ENCODE results near the gene BABAM1. TPM values are rescaled to one million over a fixed set of nuclear protein-coding genes. Genes with fewer than 3 reads are reported as not detected.

The BABAM1 gene
- total RNA-seq, result 92.5 and 93.7 TPM in 2 replicates
- long read RNA-seq, transcript BABAM1-208 (9 exons, 1,470 nt), result major isoform, 159 of 244 reads
- long read RNA-seq, transcript BABAM1-213 (9 exons, 1,366 nt), result minor isoform, 5 of 244 reads
- long read RNA-seq, transcript BABAM1-201 (9 exons, 1,472 nt), result minor isoform, 37 of 244 reads
- long read RNA-seq, partial matches to known transcripts, result 10 of 244 reads
- long read RNA-seq, other reads (novel, unspliced or antisense), result 27 of 244 reads

GRCh38 chr19:17266975-17267788, at the start of gene BABAM1:
TSS of gene BABAM1 (plus strand) at chr19:17267443. CDS start at chr19:17268807, 1,364 bp downstream.
- Mint-ChIP-seq H3K4me1 (ENCODE audit: unreplicated experiment) (peaks cover 7% of the 10 kb centered on the region), H3K27me3 (ENCODE audit: unreplicated experiment) (no peaks in the 10 kb centered on the region), H3K4me3 (ENCODE audit: unreplicated experiment) (peak within 1 kb of the TSS; percentile 84), H3K27ac (ENCODE audit: unreplicated experiment) (peak within 1 kb of the TSS; percentile 89), H3K36me3 (ENCODE audit: unreplicated experiment) (peaks cover 9% of the 10 kb centered on the region), H3K9me3 (ENCODE audit: unreplicated experiment) (no peaks in the 10 kb centered on the region)
- peak; percentile 98 for DNase-seq (ENCODE audit: extremely low spot score, unreplicated experiment)
- TF ChIP-seq CTCF (IDR thresholded peaks at IDR 0.05), result no peak

GRCh38 chr19:17219286-17219685, 48.0 kb upstream of the BABAM1 start:
- Mint-ChIP-seq H3K4me3 (ENCODE audit: unreplicated experiment) (no peak overlapping the region), H3K27me3 (ENCODE audit: unreplicated experiment) (no peaks in the 10 kb centered on the region), H3K4me1 (ENCODE audit: unreplicated experiment) (peaks cover 28% of the 10 kb centered on the region), H3K9me3 (ENCODE audit: unreplicated experiment) (no peaks in the 10 kb centered on the region), H3K27ac (ENCODE audit: unreplicated experiment) (no peak overlapping the region), H3K36me3 (ENCODE audit: unreplicated experiment) (peaks cover 11% of the 10 kb centered on the region)
- no peak for TF ChIP-seq CTCF (IDR thresholded peaks at IDR 0.05)
- DNase-seq (ENCODE audit: extremely low spot score, unreplicated experiment), result no peak

GRCh38 chr19:17220207-17220758, 47.0 kb upstream of the BABAM1 start:
- Mint-ChIP-seq H3K9me3 (ENCODE audit: unreplicated experiment) (no peaks in the 10 kb centered on the region), H3K36me3 (ENCODE audit: unreplicated experiment) (peaks cover 11% of the 10 kb centered on the region), H3K4me3 (ENCODE audit: unreplicated experiment) (no peak overlapping the region), H3K27ac (ENCODE audit: unreplicated experiment) (peak overlapping the region; percentile 38), H3K27me3 (ENCODE audit: unreplicated experiment) (no peaks in the 10 kb centered on the region), H3K4me1 (ENCODE audit: unreplicated experiment) (peaks cover 19% of the 10 kb centered on the region)
- no peak for TF ChIP-seq CTCF (IDR thresholded peaks at IDR 0.05)
- no peak for DNase-seq (ENCODE audit: extremely low spot score, unreplicated experiment)

- H3K27ac Mint-ChIP-seq (ENCODE audit: unreplicated experiment), result no peak overlapping the region
- H3K4me1 Mint-ChIP-seq (ENCODE audit: unreplicated experiment), result peaks cover 14% of the 10 kb centered on the region
- TF ChIP-seq CTCF (IDR thresholded peaks at IDR 0.05), result no peak
- H3K9me3 Mint-ChIP-seq (ENCODE audit: unreplicated experiment), result no peaks in the 10 kb centered on the region
- H3K27me3 Mint-ChIP-seq (ENCODE audit: unreplicated experiment), result no peaks in the 10 kb centered on the region
- H3K36me3 Mint-ChIP-seq (ENCODE audit: unreplicated experiment), result peaks cover 2% of the 10 kb centered on the region
- peak overlapping the region; percentile 29 for H3K4me3 Mint-ChIP-seq (ENCODE audit: unreplicated experiment)
- DNase-seq (ENCODE audit: extremely low spot score, unreplicated experiment), result no peak
Observed at GRCh38 chr19:17225053-17225452, 42.2 kb upstream of the BABAM1 start.
